ENCODE results near the gene MON2.

The MON2 gene

GRCh38 chr12:62606654-62607053 is 140.0 kb downstream of the MON2 start:
- DNase-seq (ENCODE audit: low spot score): no peak

GRCh38 chr12:62613081-62613480 is 146.5 kb downstream of the MON2 start:
- DNase-seq (ENCODE audit: low spot score): no peak

GRCh38 chr12:62618319-62618718 is 151.7 kb downstream of the MON2 start:
- no peak for DNase-seq (ENCODE audit: low spot score)

GRCh38 chr12:62618930-62619329 is 152.3 kb downstream of the MON2 start:
- no peak for DNase-seq (ENCODE audit: low spot score)

GRCh38 chr12:62621101-62621638 is 154.5 kb downstream of the MON2 start:
- no peak for DNase-seq (ENCODE audit: low spot score)

- DNase-seq (ENCODE audit: low spot score): no peak
Observed at GRCh38 chr12:62622177-62622576, 155.6 kb downstream of the MON2 start.

- no peak for DNase-seq (ENCODE audit: low spot score)
Observed at GRCh38 chr12:62625228-62625627, 158.6 kb downstream of the MON2 start.

- DNase-seq (ENCODE audit: low spot score): no peak
Observed at GRCh38 chr12:62627181-62627580, 160.6 kb downstream of the MON2 start.

GRCh38 chr12:62629413-62629812 is 162.8 kb downstream of the MON2 start:
- DNase-seq (ENCODE audit: low spot score): no peak

GRCh38 chr12:62629971-62630739 is 163.5 kb downstream of the MON2 start:
- DNase-seq (ENCODE audit: low spot score): no peak

- no peak for DNase-seq (ENCODE audit: low spot score)
Observed at GRCh38 chr12:62631471-62632410, 165.1 kb downstream of the MON2 start.

GRCh38 chr12:62632411-62632918 is 165.8 kb downstream of the MON2 start:
- DNase-seq (ENCODE audit: low spot score): no peak

- no peak for DNase-seq (ENCODE audit: low spot score)
Observed at GRCh38 chr12:62635649-62636048, 169.0 kb downstream of the MON2 start.

GRCh38 chr12:62637679-62638078 is 171.1 kb downstream of the MON2 start:
- DNase-seq (ENCODE audit: low spot score): no peak

- DNase-seq (ENCODE audit: low spot score): no peak
Observed at GRCh38 chr12:62640910-62641448, 174.4 kb downstream of the MON2 start.

GRCh38 chr12:62642486-62642885 is 175.9 kb downstream of the MON2 start:
- no peak for DNase-seq (ENCODE audit: low spot score)

- no peak for DNase-seq (ENCODE audit: low spot score)
Observed at GRCh38 chr12:62643486-62643885, 176.9 kb downstream of the MON2 start.

- DNase-seq (ENCODE audit: low spot score): no peak
Observed at GRCh38 chr12:62646566-62646965, 179.9 kb downstream of the MON2 start.

- DNase-seq (ENCODE audit: low spot score): no peak
Observed at GRCh38 chr12:62647586-62647985, 181.0 kb downstream of the MON2 start.

- DNase-seq (ENCODE audit: low spot score): no peak
Observed at GRCh38 chr12:62649412-62650138, 182.9 kb downstream of the MON2 start.

All from hematopoietic multipotent progenitor cell treated with erythropoietin and hydrocortisone succinate and interleukin-3 and kit ligand, for 17 days (in vitro differentiated cells).